Upper lobe of right lung (tissue), 1 donor: ENCODE data around the gene NINL. TPM values are rescaled to one million over a fixed set of nuclear protein-coding genes. Genes with fewer than 3 reads are reported as not detected.

Source experiments
- ATAC-seq: fragments of 200-7000 bp; cut with Tn5 transposase; one replicate; pipeline ENCODE4 v1.9.1; 2020; ENCODE audit warnings: mild to moderate bottlenecking, moderate library complexity
- DNase-seq: peaks from one replicate; pipeline ENCODE4 v3.0.0-alpha.2; 2020
- H3K27ac ChIP-seq: fragments of 200-600 bp; one replicate; pipeline ENCODE4 v1.8.0; 2022
- H3K27me3 ChIP-seq: fragments of 200-600 bp; one replicate; pipeline ENCODE4 v1.8.0; 2022; ENCODE audit warnings: mild to moderate bottlenecking
- H3K36me3 ChIP-seq: fragments of 200-600 bp; one replicate; pipeline ENCODE4 v1.8.0; 2022
- H3K4me1 ChIP-seq: fragments of 200-600 bp; one replicate; pipeline ENCODE4 v1.8.0; 2022
- H3K4me3 ChIP-seq: fragments of 200-600 bp; one replicate; pipeline ENCODE4 v1.8.0; 2022; ENCODE audit warnings: mild to moderate bottlenecking
- H3K9me3 ChIP-seq: fragments of 200-600 bp; one replicate; pipeline ENCODE4 v1.8.0; 2022
- CTCF ChIP-seq: fragments of 200-600 bp; IDR thresholded peaks from one replicate; pipeline ENCODE4 v1.8.0; 2022; ENCODE audit warnings: antibody characterized with exemption
- intact Hi-C: fragments of 100-400 bp; cut with DNase I; formaldehyde crosslinking; loops from one replicate; pipeline ENCODE4 v1.11.0; 2022
- total RNA-seq: library from RNA; stranded (reverse); fragmentation: NEBNext Ultra II Directional; extraction: Animal tissue kit (Norgen Biotek cat#: 25700); gene quantifications from one replicate; pipeline ENCODE4 v1.2.1, GENCODE V29; 2021
- donor health status: DM: no; HTN: yes; CAD: no; lungs with severe emphysema.

Gene NINL
- total RNA-seq, 1 donor from 2014 or later = 13.2 TPM

GRCh38 chr20:25532015-25532751, 53.1 kb downstream of the NINL start:
- H3K36me3 ChIP-seq = no peaks in the 10 kb centered on the region
- no peaks in the 10 kb centered on the region for H3K27me3 ChIP-seq
- no peaks in the 10 kb centered on the region for H3K4me1 ChIP-seq
- ATAC-seq (peak; percentile 76), DNase-seq (no peak)
- H3K9me3 ChIP-seq = no peaks in the 10 kb centered on the region
- intact Hi-C loops = no loop called here
- no peak overlapping the region for H3K4me3 ChIP-seq
- no peak for TF ChIP-seq CTCF
- no peak overlapping the region for H3K27ac ChIP-seq

GRCh38 chr20:25529295-25529951, 55.9 kb downstream of the NINL start:
- Histone ChIP-seq H3K4me1 (no peaks in the 10 kb centered on the region), H3K36me3 (peaks cover 12% of the 10 kb centered on the region), H3K27me3 (no peaks in the 10 kb centered on the region), H3K27ac (no peak overlapping the region), H3K4me3 (no peak overlapping the region), H3K9me3 (no peaks in the 10 kb centered on the region)
- intact Hi-C loops = no loop called here
- DNase-seq (no peak), ATAC-seq (no peak)
- no peak for TF ChIP-seq CTCF

- Histone ChIP-seq H3K27ac (no peak overlapping the region), H3K4me1 (no peaks in the 10 kb centered on the region), H3K27me3 (no peaks in the 10 kb centered on the region), H3K4me3 (no peak overlapping the region), H3K36me3 (peaks cover 12% of the 10 kb centered on the region), H3K9me3 (no peaks in the 10 kb centered on the region)
- no peak for TF ChIP-seq CTCF
- ATAC-seq (no peak), DNase-seq (no peak)
- intact Hi-C loops = no loop called here
These were observed 57.4 kb downstream of the NINL start for GRCh38 chr20:25527949-25528348.

GRCh38 chr20:25526446-25526845, 58.9 kb downstream of the NINL start:
- intact Hi-C loops = no loop called here
- H3K27me3 ChIP-seq = no peaks in the 10 kb centered on the region
- H3K9me3 ChIP-seq = no peaks in the 10 kb centered on the region
- no peak overlapping the region for H3K27ac ChIP-seq
- no peak overlapping the region for H3K4me3 ChIP-seq
- ATAC-seq (no peak), DNase-seq (no peak)
- peaks cover 12% of the 10 kb centered on the region for H3K36me3 ChIP-seq
- no peak for TF ChIP-seq CTCF
- no peaks in the 10 kb centered on the region for H3K4me1 ChIP-seq

- no peak for TF ChIP-seq CTCF
- Histone ChIP-seq H3K9me3 (no peaks in the 10 kb centered on the region), H3K36me3 (peaks cover 12% of the 10 kb centered on the region), H3K4me1 (no peaks in the 10 kb centered on the region), H3K27ac (no peak overlapping the region), H3K4me3 (no peak overlapping the region), H3K27me3 (no peaks in the 10 kb centered on the region)
- intact Hi-C loops = no loop called here
- no peak for DNase-seq
- no peak for ATAC-seq
These were observed 59.5 kb downstream of the NINL start for GRCh38 chr20:25525867-25526266.
